Measurements from ENCODE around the gene TWIST2.

Gene TWIST2

GRCh38 chr2:238874330-238875050 lies 26.6 kb downstream of the TWIST2 start:
- DNase-seq (ENCODE audit: insufficient read length, low spot score) (no peak), FAIRE-seq (no peak)

GRCh38 chr2:238875101-238875470 lies 27.2 kb downstream of the TWIST2 start:
- FAIRE-seq (no peak), DNase-seq (ENCODE audit: insufficient read length, low spot score) (no peak)
- TF ChIP-seq PAX5 (IDR thresholded peaks at IDR 0.05; ENCODE audit: insufficient read depth, low read length, severe bottlenecking) (no peak), TAF1 (IDR thresholded peaks at IDR 0.05; ENCODE audit: low read depth, low read length) (no peak), POLR2AphosphoS5 (IDR thresholded peaks at IDR 0.05; ENCODE audit: low read depth, low read length) (no peak), SPI1 (IDR thresholded peaks at IDR 0.05; ENCODE audit: low read depth, low read length) (no peak), POLR2A (IDR thresholded peaks at IDR 0.05; ENCODE audit: low read depth, low read length) (no peak), POU2F2 (IDR thresholded peaks at IDR 0.05; ENCODE audit: low read depth, low read length) (no peak)

More at GRCh38 chr2:238874330-238875050, 26.6 kb downstream of the TWIST2 start:
- TF ChIP-seq TAF1 (IDR thresholded peaks at IDR 0.05; ENCODE audit: low read depth, low read length) (no peak), PAX5 (IDR thresholded peaks at IDR 0.05; ENCODE audit: insufficient read depth, low read length, severe bottlenecking) (no peak), POU2F2 (IDR thresholded peaks at IDR 0.05; ENCODE audit: low read depth, low read length) (no peak), POLR2A (IDR thresholded peaks at IDR 0.05; ENCODE audit: low read depth, low read length) (no peak), POLR2AphosphoS5 (IDR thresholded peaks at IDR 0.05; ENCODE audit: low read depth, low read length) (no peak), SPI1 (IDR thresholded peaks at IDR 0.05; ENCODE audit: low read depth, low read length) (no peak)

- DNase-seq (ENCODE audit: insufficient read length, low spot score) (no peak), FAIRE-seq (no peak)
- TF ChIP-seq POLR2AphosphoS5 (IDR thresholded peaks at IDR 0.05; ENCODE audit: low read depth, low read length) (no peak), PAX5 (IDR thresholded peaks at IDR 0.05; ENCODE audit: insufficient read depth, low read length, severe bottlenecking) (no peak), SPI1 (IDR thresholded peaks at IDR 0.05; ENCODE audit: low read depth, low read length) (no peak), POLR2A (IDR thresholded peaks at IDR 0.05; ENCODE audit: low read depth, low read length) (no peak), TAF1 (IDR thresholded peaks at IDR 0.05; ENCODE audit: low read depth, low read length) (no peak), POU2F2 (IDR thresholded peaks at IDR 0.05; ENCODE audit: low read depth, low read length) (no peak)
Measured at GRCh38 chr2:238875471-238876231, 27.8 kb downstream of the TWIST2 start.

GRCh38 chr2:238876232-238876630 lies 28.3 kb downstream of the TWIST2 start:
- TF ChIP-seq POU2F2 (IDR thresholded peaks at IDR 0.05; ENCODE audit: low read depth, low read length), result no peak
- no peak for TF ChIP-seq TAF1 (IDR thresholded peaks at IDR 0.05; ENCODE audit: low read depth, low read length)
- no peak for TF ChIP-seq PAX5 (IDR thresholded peaks at IDR 0.05; ENCODE audit: insufficient read depth, low read length, severe bottlenecking)
- no peak for TF ChIP-seq SPI1 (IDR thresholded peaks at IDR 0.05; ENCODE audit: low read depth, low read length)
- TF ChIP-seq POLR2AphosphoS5 (IDR thresholded peaks at IDR 0.05; ENCODE audit: low read depth, low read length), result no peak
- TF ChIP-seq POLR2A (IDR thresholded peaks at IDR 0.05; ENCODE audit: low read depth, low read length), result no peak
- FAIRE-seq, result no peak
- DNase-seq (ENCODE audit: insufficient read length, low spot score), result no peak

- DNase-seq (ENCODE audit: insufficient read length, low spot score) (no peak), FAIRE-seq (no peak)
- TF ChIP-seq TAF1 (IDR thresholded peaks at IDR 0.05; ENCODE audit: low read depth, low read length) (no peak), POLR2A (IDR thresholded peaks at IDR 0.05; ENCODE audit: low read depth, low read length) (no peak), POLR2AphosphoS5 (IDR thresholded peaks at IDR 0.05; ENCODE audit: low read depth, low read length) (no peak), POU2F2 (IDR thresholded peaks at IDR 0.05; ENCODE audit: low read depth, low read length) (no peak), PAX5 (IDR thresholded peaks at IDR 0.05; ENCODE audit: insufficient read depth, low read length, severe bottlenecking) (no peak), SPI1 (IDR thresholded peaks at IDR 0.05; ENCODE audit: low read depth, low read length) (no peak)
Measured at GRCh38 chr2:238878051-238878735, 30.3 kb downstream of the TWIST2 start.

GRCh38 chr2:238879043-238879442 lies 31.2 kb downstream of the TWIST2 start:
- no peak for TF ChIP-seq POLR2AphosphoS5 (IDR thresholded peaks at IDR 0.05; ENCODE audit: low read depth, low read length)
- no peak for TF ChIP-seq SPI1 (IDR thresholded peaks at IDR 0.05; ENCODE audit: low read depth, low read length)
- no peak for TF ChIP-seq TAF1 (IDR thresholded peaks at IDR 0.05; ENCODE audit: low read depth, low read length)
- no peak for TF ChIP-seq POLR2A (IDR thresholded peaks at IDR 0.05; ENCODE audit: low read depth, low read length)
- no peak for TF ChIP-seq PAX5 (IDR thresholded peaks at IDR 0.05; ENCODE audit: insufficient read depth, low read length, severe bottlenecking)
- TF ChIP-seq POU2F2 (IDR thresholded peaks at IDR 0.05; ENCODE audit: low read depth, low read length), result no peak
- DNase-seq (ENCODE audit: insufficient read length, low spot score) (no peak), FAIRE-seq (no peak)

GRCh38 chr2:238879621-238880377 lies 31.9 kb downstream of the TWIST2 start:
- FAIRE-seq, result no peak
- no peak for DNase-seq (ENCODE audit: insufficient read length, low spot score)
- TF ChIP-seq POLR2AphosphoS5 (IDR thresholded peaks at IDR 0.05; ENCODE audit: low read depth, low read length), result no peak
- no peak for TF ChIP-seq SPI1 (IDR thresholded peaks at IDR 0.05; ENCODE audit: low read depth, low read length)
- TF ChIP-seq POU2F2 (IDR thresholded peaks at IDR 0.05; ENCODE audit: low read depth, low read length), result no peak
- TF ChIP-seq POLR2A (IDR thresholded peaks at IDR 0.05; ENCODE audit: low read depth, low read length), result no peak
- TF ChIP-seq PAX5 (IDR thresholded peaks at IDR 0.05; ENCODE audit: insufficient read depth, low read length, severe bottlenecking), result no peak
- no peak for TF ChIP-seq TAF1 (IDR thresholded peaks at IDR 0.05; ENCODE audit: low read depth, low read length)

GRCh38 chr2:238881353-238882081 lies 33.6 kb downstream of the TWIST2 start:
- TF ChIP-seq POLR2AphosphoS5 (IDR thresholded peaks at IDR 0.05; ENCODE audit: low read depth, low read length) (no peak), SPI1 (IDR thresholded peaks at IDR 0.05; ENCODE audit: low read depth, low read length) (no peak), PAX5 (IDR thresholded peaks at IDR 0.05; ENCODE audit: insufficient read depth, low read length, severe bottlenecking) (no peak), POLR2A (IDR thresholded peaks at IDR 0.05; ENCODE audit: low read depth, low read length) (no peak), TAF1 (IDR thresholded peaks at IDR 0.05; ENCODE audit: low read depth, low read length) (no peak), POU2F2 (IDR thresholded peaks at IDR 0.05; ENCODE audit: low read depth, low read length) (no peak)
- DNase-seq (ENCODE audit: insufficient read length, low spot score) (no peak), FAIRE-seq (no peak)

Data from GM12891 (cell line).